HCT116 (cell line): ENCODE data around the gene TMEM140. TPM values are rescaled to one million over a fixed set of nuclear protein-coding genes. Genes with fewer than 3 reads are reported as not detected.

Experiments
- ATAC-seq: fragments of 200-7000 bp; cut with Tn5 transposase; 2 replicates; pipeline ENCODE4 v1.9.1; 2020; ENCODE audit warnings: mild to moderate bottlenecking, moderate library complexity
- BruUV-seq: library from RNA; stranded (reverse); fragments of 400-500 nt; replicated peaks from 2 replicates; lab custom pipeline; 2021; lab: Mats Ljungman, UMichigan
- CTCF ChIA-PET: fragments of 300-600 bp; sonication (Branson Sonifier 250); formaldehyde crosslinking; loops from one replicate; lab custom pipeline; 2021; ENCODE audit warnings: antibody characterized with exemption; lab: Charles Lee
- POLR2A ChIA-PET: fragments of 300-600, 350-600 bp; sonication (Branson Sonifier 250); formaldehyde crosslinking; loops from one replicate; lab custom pipeline; 2021; ENCODE audit warnings: antibody characterized with exemption; lab: Charles Lee
- RAD21 ChIA-PET, 2 experiments: fragments of 300-600 bp; sonication (Branson Sonifier 250); formaldehyde crosslinking; loops; one replicate each; lab custom pipeline; 2023; ENCODE audit warnings: low total read pairs in 2 of 2; ENCODE audit not compliant: uncharacterized antibody in 2 of 2, unreplicated experiment in 2 of 2, low non-redundant PET in 1 of 2; lab: Charles Lee
- DNase-seq: peaks from one replicate; pipeline ENCODE4 v3.0.0-alpha.2; 2010; ENCODE audit warnings: low read depth, low spot score
- H2AFZ ChIP-seq: fragments of 200-600 bp; shearing (Covaris generic), sonication (generic); 2 replicates; pipeline ENCODE4 v1.6.1; 2017; ENCODE audit warnings: low read depth, mixed run types, mixed read lengths, antibody characterized with exemption, low read length; ENCODE audit not compliant: poor library complexity, severe bottlenecking
- H3K27ac ChIP-seq: 2 replicates; pipeline ENCODE4 v1.5.1; 2012; ENCODE audit warnings: low read depth, low read length
- H3K27me3 ChIP-seq: fragments of 200-600 bp; sonication (generic); 2 replicates; pipeline ENCODE4 v1.6.1; 2016; ENCODE audit warnings: mixed run types, low read length, mixed read lengths; ENCODE audit not compliant: insufficient read depth
- H3K36me3 ChIP-seq, 2 experiments: fragments of 200-500 bp in 1 of 2; fragments of 200-600 bp in 1 of 2; sonication (Bioruptor generic) in 1 of 2; sonication (generic) in 1 of 2; 2 replicates each; pipeline versions ENCODE4 v1.5.1 to v1.6.1; 2014 to 2016; ENCODE audit warnings: low read length in 2 of 2, inconsistent platforms in 1 of 2, mixed read lengths in 1 of 2, mixed run types in 1 of 2; ENCODE audit not compliant: insufficient read depth in 2 of 2, control insufficient read depth in 1 of 2
- H3K4me1 ChIP-seq, 2 experiments: fragments of 200-600 bp in 1 of 2; sonication (generic) in 1 of 2; 2 replicates each; pipeline versions ENCODE4 v1.5.1 to v1.6.1; 2012 to 2017; ENCODE audit warnings: low read length in 2 of 2, inconsistent platforms in 1 of 2, mild to moderate bottlenecking in 1 of 2, mixed read lengths in 1 of 2, mixed run types in 1 of 2, moderate library complexity in 1 of 2; ENCODE audit not compliant: insufficient read depth in 2 of 2, control insufficient read depth in 1 of 2
- H3K4me2 ChIP-seq: fragments of 200-600 bp; sonication (generic); 2 replicates; pipeline ENCODE4 v1.6.1; 2017; ENCODE audit warnings: mixed run types, low read length, mixed read lengths
- H3K4me3 ChIP-seq, 2 experiments: fragments of 200-600 bp in 1 of 2; sonication (generic) in 1 of 2; replicated peaks in 1 of 2; 2 replicates each; pipeline ENCODE4 v1.5.1; 2011 to 2016; ENCODE audit warnings: low read length in 2 of 2, control low read depth in 1 of 2, low read depth in 1 of 2, mild to moderate bottlenecking in 1 of 2, mixed read lengths in 1 of 2, mixed run types in 1 of 2
- H3K79me2 ChIP-seq: fragments of 200-600 bp; sonication (generic); 2 replicates; pipeline ENCODE4 v1.6.1; 2017; ENCODE audit warnings: mild to moderate bottlenecking, mixed run types, low read length, moderate library complexity, mixed read lengths; ENCODE audit not compliant: insufficient read depth
- H3K9ac ChIP-seq: fragments of 200-600 bp; sonication (generic); 2 replicates; pipeline ENCODE4 v1.6.1; 2016; ENCODE audit warnings: low read length, mixed read lengths
- H3K9me2 ChIP-seq: fragments of 200-600 bp; sonication (generic), shearing (Covaris generic); 2 replicates; pipeline ENCODE4 v1.6.1; 2017; ENCODE audit warnings: mixed run types, mild to moderate bottlenecking, moderate library complexity; ENCODE audit not compliant: insufficient read depth
- H3K9me3 ChIP-seq, 2 experiments: fragments of 200-500 bp in 1 of 2; fragments of 200-600 bp in 1 of 2; sonication (Bioruptor generic) in 1 of 2; sonication (generic) in 1 of 2; 2 replicates each; pipeline ENCODE4 v1.6.1; 2014 to 2017; ENCODE audit warnings: low read length in 2 of 2, mixed read lengths in 2 of 2, inconsistent platforms in 1 of 2, low read depth in 1 of 2, mild to moderate bottlenecking in 1 of 2, mixed run types in 1 of 2, moderate library complexity in 1 of 2; ENCODE audit not compliant: control insufficient read depth in 1 of 2, insufficient read depth in 1 of 2
- H4K20me1 ChIP-seq: fragments of 200-600 bp; sonication (generic), shearing (Covaris generic); 2 replicates; pipeline ENCODE4 v1.6.1; 2017; ENCODE audit warnings: mixed run types, mild to moderate bottlenecking, moderate library complexity; ENCODE audit not compliant: insufficient read depth
- ATF3 ChIP-seq: IDR thresholded peaks from 2 replicates; pipeline ENCODE4 v1.6.1; 2012
- CBX3 ChIP-seq: IDR thresholded peaks from 2 replicates; pipeline ENCODE4 v1.6.1; 2012; ENCODE audit warnings: low read depth
- CEBPB ChIP-seq: IDR thresholded peaks from 2 replicates; pipeline ENCODE4 v1.6.1; 2012; ENCODE audit warnings: low read depth
- CTCF ChIP-seq, 3 experiments: fragments of 200-600 bp in 1 of 3; sonication (generic) in 1 of 3; IDR thresholded peaks in 2 of 3; conservative IDR thresholded peaks in 1 of 3; 2 replicates each; pipeline ENCODE4 v1.5.1; 2012 to 2017; ENCODE audit warnings: low read depth in 2 of 3, low read length in 2 of 3, antibody characterized with exemption in 1 of 3, borderline replicate concordance in 1 of 3, control low read depth in 1 of 3, mild to moderate bottlenecking in 1 of 3, mixed read lengths in 1 of 3, mixed run types in 1 of 3, moderate library complexity in 1 of 3; ENCODE audit not compliant: insufficient read depth in 1 of 3
- EGR1 ChIP-seq: IDR thresholded peaks from 2 replicates; pipeline ENCODE4 v1.6.1; 2012; ENCODE audit warnings: low read depth
- ELF1 ChIP-seq: IDR thresholded peaks from 2 replicates; pipeline ENCODE4 v1.6.1; 2012; ENCODE audit warnings: low read depth, borderline replicate concordance
- EZH2 ChIP-seq: fragments of 200-600 bp; sonication (generic); IDR thresholded peaks from 2 replicates; pipeline ENCODE4 v1.6.1; 2017; ENCODE audit warnings: antibody characterized with exemption, mixed run types
- EZH2phosphoT487 ChIP-seq: fragments of 200-600 bp; IDR thresholded peaks from 2 replicates; pipeline ENCODE4 v1.6.1; 2018; ENCODE audit warnings: antibody characterized with exemption, borderline replicate concordance
- MAX ChIP-seq: IDR thresholded peaks from 2 replicates; pipeline ENCODE4 v1.6.1; 2012
- POLR2A ChIP-seq: IDR thresholded peaks from 2 replicates; pipeline ENCODE4 v1.7.0; 2011; ENCODE audit warnings: borderline replicate concordance; ENCODE audit not compliant: insufficient read depth, insufficient read length; ENCODE audit errors: extremely low read depth
- POLR2AphosphoS5 ChIP-seq: IDR thresholded peaks from 2 replicates; pipeline ENCODE4 v1.6.1; 2011; ENCODE audit warnings: mild to moderate bottlenecking, low read depth, low read length, moderate library complexity
- RAD21 ChIP-seq: IDR thresholded peaks from 2 replicates; pipeline ENCODE4 v1.6.1; 2012; ENCODE audit warnings: low read depth, mild to moderate bottlenecking
- REST ChIP-seq: IDR thresholded peaks from 2 replicates; pipeline ENCODE4 v1.6.1; 2012; ENCODE audit warnings: low read depth
- SIN3A ChIP-seq: IDR thresholded peaks from 2 replicates; pipeline ENCODE4 v1.6.1; 2012; ENCODE audit warnings: low read depth
- SP1 ChIP-seq: IDR thresholded peaks from 2 replicates; pipeline ENCODE4 v1.6.1; 2012; ENCODE audit warnings: low read depth
- TCF7L2 ChIP-seq: IDR thresholded peaks from 2 replicates; pipeline ENCODE4 v1.7.0; 2011; ENCODE audit warnings: borderline replicate concordance, inconsistent platforms; ENCODE audit not compliant: insufficient read depth, insufficient read length; ENCODE audit errors: extremely low read depth
- ZBTB33 ChIP-seq: IDR thresholded peaks from 2 replicates; pipeline ENCODE4 v1.6.1; 2011; ENCODE audit warnings: mild to moderate bottlenecking, low read length, moderate library complexity; ENCODE audit not compliant: insufficient replicate concordance; ENCODE audit errors: extremely low read depth
- ZFX ChIP-seq: fragments of 450-650 bp; IDR thresholded peaks from 2 replicates; pipeline ENCODE4 v1.6.1; 2017
- intact Hi-C: fragments of 100-400 bp; cut with micrococcal nuclease; formaldehyde crosslinking; loops from 2 replicates; pipeline ENCODE4 v1.10.0; 2022
- total RNA-seq: library from RNA; stranded (reverse); gene quantifications from one replicate; pipeline ENCODE4 v1.2.1, GENCODE V29; 2021; ENCODE audit not compliant: unreplicated experiment

TMEM140 gene
- total RNA-seq, 1 experiment from 2014 or later, result not detected

GRCh38 chr7:135181929-135182678 is 34.2 kb downstream of the TMEM140 start:
- intact Hi-C loops, result no loop called here
- Histone ChIP-seq H3K9me2 (no peaks in the 10 kb centered on the region), H3K27ac (no peak overlapping the region), H3K4me1 (peaks cover 6 to 11% of the 10 kb centered on the region in 2 experiments), H4K20me1 (no peaks in the 10 kb centered on the region), H3K9ac (no peak overlapping the region), H3K27me3 (no peaks in the 10 kb centered on the region), H3K79me2 (no peaks in the 10 kb centered on the region), H3K4me3 (no peak overlapping the region), H3K4me2 (no peak overlapping the region), H2AFZ (no peak overlapping the region), H3K36me3 (no peaks in the 10 kb centered on the region), H3K9me3 (peaks cover 0 to 18% of the 10 kb centered on the region in 2 experiments; a peak in 1 of 4 replicates)
- no peak for TF ChIP-seq REST
- no peak for TF ChIP-seq ATF3
- TF ChIP-seq MAX, result no peak
- TF ChIP-seq ZBTB33, result no peak
- TF ChIP-seq EGR1, result no peak
- TF ChIP-seq ELF1, result no peak
- no peak for TF ChIP-seq EZH2phosphoT487
- no peak for TF ChIP-seq TCF7L2
- no peak for TF ChIP-seq ZFX
- TF ChIP-seq CTCF (IDR thresholded peaks at IDR 0.05 in 2 of 3, conservative IDR thresholded peaks at IDR 0.05 in 1 of 3; ENCODE audit: borderline replicate concordance in 1 of 3, insufficient read depth in 1 of 3, low read depth in 2 of 3, low read length in 2 of 3), result no peak
- no peak for TF ChIP-seq EZH2
- TF ChIP-seq SP1, result no peak
- TF ChIP-seq RAD21, result no peak
- TF ChIP-seq CBX3, result no peak
- TF ChIP-seq POLR2AphosphoS5, result no peak
- TF ChIP-seq SIN3A, result no peak
- no peak for TF ChIP-seq POLR2A
- no peak for TF ChIP-seq CEBPB
- BruUV-seq, result no TSS peak
- RAD21 ChIA-PET, result no interaction called here
- CTCF ChIA-PET, result no interaction called here
- DNase-seq (no peak), ATAC-seq (no peak)
- POLR2A ChIA-PET, result no interaction called here
